ENCODE results near the gene ZNF438. TPM values are rescaled to one million over a fixed set of nuclear protein-coding genes. Genes with fewer than 3 reads are reported as not detected.
A peak's percentile ranks its signal among the peaks of the same experiment; 100 is the strongest.

The ZNF438 gene
- total RNA-seq, 1 donor from 2014 or later, result 1.3 TPM

DNA sequence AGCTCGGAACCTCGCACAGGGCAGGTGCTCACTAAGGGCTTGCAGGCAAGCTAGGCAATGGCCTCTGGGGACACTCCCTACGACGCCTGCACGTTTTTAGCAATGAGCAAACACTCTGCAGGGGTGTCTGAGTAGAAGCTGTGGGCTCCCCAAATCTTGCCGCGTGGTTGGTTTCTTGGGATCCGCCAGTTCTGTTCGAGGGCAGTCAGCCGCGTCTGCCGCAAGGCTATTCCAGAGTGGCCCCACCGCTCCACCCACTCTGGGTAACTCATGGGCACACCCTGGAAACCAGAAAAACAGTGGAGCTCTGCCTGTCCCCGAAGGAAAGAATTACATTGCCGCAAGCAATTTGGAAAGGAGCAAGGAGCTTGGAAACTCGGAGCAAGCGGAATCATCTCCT is 212.8 kb downstream of the ZNF438 start:
- peaks cover 53% of the 10 kb centered on the region for H3K4me1 Mint-ChIP-seq
- no peaks in the 10 kb centered on the region for H3K36me3 Mint-ChIP-seq
- TF ChIP-seq EZH2 (IDR thresholded peaks at IDR 0.05) (no peak), EZH2phosphoT487 (IDR thresholded peaks at IDR 0.05) (no peak)
- TF ChIP-seq, protein P1, sequence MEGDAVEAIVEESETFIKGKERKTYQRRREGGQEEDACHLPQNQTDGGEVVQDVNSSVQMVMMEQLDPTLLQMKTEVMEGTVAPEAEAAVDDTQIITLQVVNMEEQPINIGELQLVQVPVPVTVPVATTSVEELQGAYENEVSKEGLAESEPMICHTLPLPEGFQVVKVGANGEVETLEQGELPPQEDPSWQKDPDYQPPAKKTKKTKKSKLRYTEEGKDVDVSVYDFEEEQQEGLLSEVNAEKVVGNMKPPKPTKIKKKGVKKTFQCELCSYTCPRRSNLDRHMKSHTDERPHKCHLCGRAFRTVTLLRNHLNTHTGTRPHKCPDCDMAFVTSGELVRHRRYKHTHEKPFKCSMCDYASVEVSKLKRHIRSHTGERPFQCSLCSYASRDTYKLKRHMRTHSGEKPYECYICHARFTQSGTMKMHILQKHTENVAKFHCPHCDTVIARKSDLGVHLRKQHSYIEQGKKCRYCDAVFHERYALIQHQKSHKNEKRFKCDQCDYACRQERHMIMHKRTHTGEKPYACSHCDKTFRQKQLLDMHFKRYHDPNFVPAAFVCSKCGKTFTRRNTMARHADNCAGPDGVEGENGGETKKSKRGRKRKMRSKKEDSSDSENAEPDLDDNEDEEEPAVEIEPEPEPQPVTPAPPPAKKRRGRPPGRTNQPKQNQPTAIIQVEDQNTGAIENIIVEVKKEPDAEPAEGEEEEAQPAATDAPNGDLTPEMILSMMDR (IDR thresholded peaks at IDR 0.05), result no peak
- no peaks in the 10 kb centered on the region for H3K9me3 Mint-ChIP-seq
- Histone ChIP-seq H3K4me2 (no peak overlapping the region), H3K27ac (no peak overlapping the region), H2AFZ (replicated peaks) (peak overlapping the region; percentile 71), H3F3A (ENCODE audit: low read depth) (peaks cover 5% of the 10 kb centered on the region), H3K36me3 (no peaks in the 10 kb centered on the region), H3K79me2 (ENCODE audit: low read depth) (no peaks in the 10 kb centered on the region), H3K9me3 (ENCODE audit: low read depth) (no peaks in the 10 kb centered on the region), H3K27me3 (no peaks in the 10 kb centered on the region), H4K20me1 (ENCODE audit: low read depth) (no peaks in the 10 kb centered on the region), H3K4me1 (peaks cover 8% of the 10 kb centered on the region), H3K4me3 (no peak overlapping the region), H3K9ac (no peak overlapping the region)
- peaks cover 10% of the 10 kb centered on the region for H3K27me3 Mint-ChIP-seq (ENCODE audit: insufficient read depth, low read depth)
- no peak overlapping the region for H3K4me3 Mint-ChIP-seq
- H3K27ac Mint-ChIP-seq, result no peak overlapping the region
- DNase-seq (ENCODE audit: low spot score), result no peak

GRCh38 chr10:30818010-30818660 is 213.5 kb downstream of the ZNF438 start:
- H3K27ac ChIP-seq, result no peak overlapping the region
- Mint-ChIP-seq H3K4me1 (peaks cover 53% of the 10 kb centered on the region), H3K9me3 (no peaks in the 10 kb centered on the region), H3K4me3 (no peak overlapping the region), H3K27me3 (ENCODE audit: insufficient read depth, low read depth) (peaks cover 8% of the 10 kb centered on the region), H3K27ac (peak overlapping the region; percentile 63), H3K36me3 (no peaks in the 10 kb centered on the region)
- no peak overlapping the region for H2AFZ ChIP-seq (replicated peaks)
- no peaks in the 10 kb centered on the region for H3K36me3 ChIP-seq
- no peak overlapping the region for H3K4me3 ChIP-seq
- H3K79me2 ChIP-seq (ENCODE audit: low read depth), result no peaks in the 10 kb centered on the region
- DNase-seq (ENCODE audit: low spot score), result no peak
- H3K27me3 ChIP-seq, result no peaks in the 10 kb centered on the region
- H3K9me3 ChIP-seq (ENCODE audit: low read depth), result no peaks in the 10 kb centered on the region
- no peak for TF ChIP-seq EZH2phosphoT487 (IDR thresholded peaks at IDR 0.05)
- no peak for TF ChIP-seq EZH2 (IDR thresholded peaks at IDR 0.05)
- TF ChIP-seq, protein P1 (IDR thresholded peaks at IDR 0.05), result no peak
- H3F3A ChIP-seq (ENCODE audit: low read depth), result peaks cover 5% of the 10 kb centered on the region
- H3K4me1 ChIP-seq, result peaks cover 8% of the 10 kb centered on the region
- H4K20me1 ChIP-seq (ENCODE audit: low read depth), result no peaks in the 10 kb centered on the region
- H3K4me2 ChIP-seq, result no peak overlapping the region
- no peak overlapping the region for H3K9ac ChIP-seq

- Histone ChIP-seq H3K27ac (no peak overlapping the region), H3K79me2 (ENCODE audit: low read depth) (no peaks in the 10 kb centered on the region), H3K27me3 (no peaks in the 10 kb centered on the region), H3K9me3 (ENCODE audit: low read depth) (no peaks in the 10 kb centered on the region), H2AFZ (replicated peaks) (no peak overlapping the region), H3K4me1 (peaks cover 9% of the 10 kb centered on the region), H3K4me2 (no peak overlapping the region), H3F3A (ENCODE audit: low read depth) (peaks cover 5% of the 10 kb centered on the region), H3K36me3 (no peaks in the 10 kb centered on the region), H3K4me3 (no peak overlapping the region), H4K20me1 (ENCODE audit: low read depth) (no peaks in the 10 kb centered on the region), H3K9ac (no peak overlapping the region)
- no peak for DNase-seq (ENCODE audit: low spot score)
- Mint-ChIP-seq H3K27ac (no peak overlapping the region), H3K4me1 (peaks cover 53% of the 10 kb centered on the region), H3K9me3 (no peaks in the 10 kb centered on the region), H3K4me3 (no peak overlapping the region), H3K36me3 (no peaks in the 10 kb centered on the region), H3K27me3 (ENCODE audit: insufficient read depth, low read depth) (peaks cover 8% of the 10 kb centered on the region)
- no peak for TF ChIP-seq EZH2phosphoT487 (IDR thresholded peaks at IDR 0.05)
- no peak for TF ChIP-seq EZH2 (IDR thresholded peaks at IDR 0.05)
- TF ChIP-seq, protein P1 (IDR thresholded peaks at IDR 0.05), result no peak
These were observed 214.1 kb downstream of the ZNF438 start for GRCh38 chr10:30817541-30817940.

Data from neural progenitor cell (in vitro differentiated cells).